ENCODE results near the gene THRAP3.

THRAP3 gene

DNA sequence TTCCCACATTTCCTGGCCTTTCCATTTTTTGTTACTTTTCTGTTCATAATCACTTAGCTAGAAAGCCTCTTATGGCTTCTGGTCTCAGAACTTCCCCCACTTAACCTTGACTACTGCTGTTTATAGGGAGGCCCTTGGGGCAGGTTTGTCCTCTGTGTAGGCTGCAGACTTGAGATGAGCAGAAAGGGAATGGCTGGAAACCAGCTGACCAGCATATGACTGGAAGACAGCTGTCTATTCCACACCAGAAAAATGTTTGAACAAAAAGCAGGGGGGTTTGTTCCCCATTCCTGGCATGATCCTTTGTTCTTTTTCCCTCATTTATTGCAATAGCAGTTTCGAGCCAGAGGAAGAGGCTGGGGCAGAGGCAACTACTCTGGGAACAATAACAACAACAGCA lies 77.0 kb downstream of the THRAP3 start:
- Histone ChIP-seq H4K20me1 (ENCODE audit: insufficient read depth, low read length) (peaks cover 3% of the 10 kb centered on the region; the same call in 1 of the 2 replicates), H3K4me1 (ENCODE audit: insufficient read depth, low read length) (peaks cover 5% of the 10 kb centered on the region), H3K4me3 (ENCODE audit: low read depth in 1 of 2, low read length in 2 of 2) (no peak overlapping the region), H3K27me3 (ENCODE audit: insufficient read depth, low read length, poor library complexity) (no peaks in the 10 kb centered on the region), H3K9me3 (ENCODE audit: insufficient read depth, low read length, severe bottlenecking) (no peaks in the 10 kb centered on the region), H3K9ac (ENCODE audit: low read depth, low read length) (no peak overlapping the region), H3K36me3 (ENCODE audit: insufficient read depth, low read length) (peaks cover 78% of the 10 kb centered on the region), H2AFZ (ENCODE audit: low read depth, low read length) (no peak overlapping the region), H3K27ac (ENCODE audit: low read length) (no peak overlapping the region), H3K4me2 (ENCODE audit: insufficient read depth, low read length) (no peak overlapping the region), H3K79me2 (ENCODE audit: insufficient read depth, low read length) (no peaks in the 10 kb centered on the region)
- ATAC-seq (ENCODE audit: insufficient read depth, low read depth) (no peak), DNase-seq (no peak)
- TF ChIP-seq EZH2 (IDR thresholded peaks at IDR 0.05; ENCODE audit: borderline replicate concordance, low read depth, low read length, severe bottlenecking) = no peak
- TF ChIP-seq, protein P1, sequence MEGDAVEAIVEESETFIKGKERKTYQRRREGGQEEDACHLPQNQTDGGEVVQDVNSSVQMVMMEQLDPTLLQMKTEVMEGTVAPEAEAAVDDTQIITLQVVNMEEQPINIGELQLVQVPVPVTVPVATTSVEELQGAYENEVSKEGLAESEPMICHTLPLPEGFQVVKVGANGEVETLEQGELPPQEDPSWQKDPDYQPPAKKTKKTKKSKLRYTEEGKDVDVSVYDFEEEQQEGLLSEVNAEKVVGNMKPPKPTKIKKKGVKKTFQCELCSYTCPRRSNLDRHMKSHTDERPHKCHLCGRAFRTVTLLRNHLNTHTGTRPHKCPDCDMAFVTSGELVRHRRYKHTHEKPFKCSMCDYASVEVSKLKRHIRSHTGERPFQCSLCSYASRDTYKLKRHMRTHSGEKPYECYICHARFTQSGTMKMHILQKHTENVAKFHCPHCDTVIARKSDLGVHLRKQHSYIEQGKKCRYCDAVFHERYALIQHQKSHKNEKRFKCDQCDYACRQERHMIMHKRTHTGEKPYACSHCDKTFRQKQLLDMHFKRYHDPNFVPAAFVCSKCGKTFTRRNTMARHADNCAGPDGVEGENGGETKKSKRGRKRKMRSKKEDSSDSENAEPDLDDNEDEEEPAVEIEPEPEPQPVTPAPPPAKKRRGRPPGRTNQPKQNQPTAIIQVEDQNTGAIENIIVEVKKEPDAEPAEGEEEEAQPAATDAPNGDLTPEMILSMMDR (IDR thresholded peaks at IDR 0.05; ENCODE audit: borderline replicate concordance, extremely low read depth, low read length, poor library complexity, severe bottlenecking) = no peak

DNA sequence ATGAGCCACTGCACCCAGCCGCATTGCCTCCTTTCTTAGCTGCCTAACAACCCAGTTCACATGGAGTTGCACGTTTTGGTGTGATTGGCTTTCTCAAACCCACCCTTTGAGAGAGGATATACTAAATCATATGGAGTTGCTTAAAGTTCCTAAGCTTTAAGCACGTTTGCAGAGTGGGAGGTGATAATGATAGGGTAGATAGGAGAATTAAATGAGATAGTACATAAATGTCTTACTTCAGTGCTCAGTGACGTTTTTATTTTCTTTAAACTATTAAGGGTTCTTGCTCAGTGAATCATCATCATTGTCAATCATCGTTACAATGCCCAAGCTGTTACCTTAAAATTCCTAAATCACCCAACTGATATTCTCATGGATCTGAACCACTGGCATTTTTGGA lies 79.0 kb downstream of the THRAP3 start:
- Histone ChIP-seq H3K79me2 (ENCODE audit: insufficient read depth, low read length) (no peaks in the 10 kb centered on the region), H2AFZ (ENCODE audit: low read depth, low read length) (no peak overlapping the region), H3K27ac (ENCODE audit: low read length) (no peak overlapping the region), H3K27me3 (ENCODE audit: insufficient read depth, low read length, poor library complexity) (no peaks in the 10 kb centered on the region), H3K9me3 (ENCODE audit: insufficient read depth, low read length, severe bottlenecking) (no peaks in the 10 kb centered on the region), H3K36me3 (ENCODE audit: insufficient read depth, low read length) (peaks cover 57% of the 10 kb centered on the region), H3K4me1 (ENCODE audit: insufficient read depth, low read length) (peaks cover 22% of the 10 kb centered on the region), H4K20me1 (ENCODE audit: insufficient read depth, low read length) (peaks cover 3% of the 10 kb centered on the region; the same call in 1 of the 2 replicates), H3K4me2 (ENCODE audit: insufficient read depth, low read length) (no peak overlapping the region), H3K4me3 (ENCODE audit: low read depth in 1 of 2, low read length in 2 of 2) (no peak overlapping the region), H3K9ac (ENCODE audit: low read depth, low read length) (no peak overlapping the region)
- DNase-seq = no peak
- no peak for TF ChIP-seq EZH2 (IDR thresholded peaks at IDR 0.05; ENCODE audit: borderline replicate concordance, low read depth, low read length, severe bottlenecking)
- TF ChIP-seq, protein P1 (IDR thresholded peaks at IDR 0.05; ENCODE audit: borderline replicate concordance, extremely low read depth, low read length, poor library complexity, severe bottlenecking) = no peak
- ATAC-seq (ENCODE audit: insufficient read depth, low read depth) = no peak

DNA sequence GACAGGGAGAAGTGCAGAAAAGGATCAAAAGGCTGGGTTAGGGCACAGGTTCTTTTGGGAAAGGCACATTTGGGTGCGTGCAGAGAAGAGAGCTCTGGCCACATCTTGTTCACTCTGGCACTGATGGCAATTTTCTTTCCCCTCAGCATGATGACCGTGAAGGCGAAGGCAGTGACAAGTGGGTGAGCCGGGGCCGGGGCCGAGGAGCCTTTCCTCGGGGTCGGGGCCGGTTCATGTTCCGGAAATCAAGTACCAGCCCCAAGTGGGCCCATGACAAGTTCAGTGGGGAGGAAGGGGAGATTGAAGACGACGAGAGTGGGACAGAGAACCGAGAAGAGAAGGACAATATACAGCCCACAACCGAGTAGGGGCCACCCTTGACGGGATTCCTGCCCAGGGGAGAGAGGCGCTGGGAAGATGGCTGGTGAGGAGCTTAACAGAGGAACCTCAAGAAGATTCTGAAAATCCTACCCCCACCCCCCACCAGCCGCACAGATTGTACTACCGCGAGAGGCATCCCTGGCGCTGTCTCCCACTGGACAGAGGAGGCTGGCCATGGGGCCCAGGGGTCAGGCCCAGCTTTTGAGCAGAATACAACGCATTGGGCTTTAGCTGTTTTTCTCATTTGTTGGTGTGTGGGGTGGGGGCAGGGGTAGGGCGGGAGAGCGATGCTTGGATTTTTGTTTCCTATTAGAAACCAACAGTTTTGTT lies 79.6 kb downstream of the THRAP3 start:
- Histone ChIP-seq H4K20me1 (ENCODE audit: insufficient read depth, low read length) (peaks cover 3% of the 10 kb centered on the region; the same call in 1 of the 2 replicates), H3K27me3 (ENCODE audit: insufficient read depth, low read length, poor library complexity) (no peaks in the 10 kb centered on the region), H3K4me2 (ENCODE audit: insufficient read depth, low read length) (no peak overlapping the region), H3K9ac (ENCODE audit: low read depth, low read length) (no peak overlapping the region), H3K36me3 (ENCODE audit: insufficient read depth, low read length) (peaks cover 52% of the 10 kb centered on the region), H2AFZ (ENCODE audit: low read depth, low read length) (no peak overlapping the region), H3K9me3 (ENCODE audit: insufficient read depth, low read length, severe bottlenecking) (no peaks in the 10 kb centered on the region), H3K79me2 (ENCODE audit: insufficient read depth, low read length) (no peaks in the 10 kb centered on the region), H3K4me3 (ENCODE audit: low read depth in 1 of 2, low read length in 2 of 2) (no peak overlapping the region), H3K4me1 (ENCODE audit: insufficient read depth, low read length) (peaks cover 23% of the 10 kb centered on the region), H3K27ac (ENCODE audit: low read length) (no peak overlapping the region)
- ATAC-seq (ENCODE audit: insufficient read depth, low read depth) (no peak), DNase-seq (no peak)
- TF ChIP-seq, protein P1 (IDR thresholded peaks at IDR 0.05; ENCODE audit: borderline replicate concordance, extremely low read depth, low read length, poor library complexity, severe bottlenecking) = no peak
- no peak for TF ChIP-seq EZH2 (IDR thresholded peaks at IDR 0.05; ENCODE audit: borderline replicate concordance, low read depth, low read length, severe bottlenecking)
